HepG2 (cell line): ENCODE results near the gene NELFB. TPM values are rescaled to one million over a fixed set of nuclear protein-coding genes. Genes with fewer than 3 reads are reported as not detected.

ENCODE experiments used
- ATF5 ChIP-seq: sonication (generic); formaldehyde crosslinking; IDR thresholded peaks from 2 replicates; pipeline ENCODE4 v1.4.0; 2020; ENCODE audit warnings: mild to moderate bottlenecking, low read depth, missing genetic modification reagents
- FOSL1 ChIP-seq: sonication (generic); formaldehyde crosslinking; IDR thresholded peaks from 2 replicates; pipeline ENCODE4 v1.9.0; 2021; ENCODE audit warnings: missing genetic modification reagents, borderline replicate concordance
- FOXO1 ChIP-seq: sonication (generic); formaldehyde crosslinking; IDR thresholded peaks from 2 replicates; pipeline ENCODE4 v1.4.0; 2020; ENCODE audit warnings: missing genetic modification reagents
- IKZF5 ChIP-seq: IDR thresholded peaks from 2 replicates; pipeline ENCODE4 v1.6.1; 2018; ENCODE audit warnings: missing genetic modification reagents, mild to moderate bottlenecking, missing compliant biosample characterization
- LRRFIP1 ChIP-seq: sonication (generic); formaldehyde crosslinking; conservative IDR thresholded peaks from 2 replicates; pipeline ENCODE4 v1.4.0; 2020; ENCODE audit warnings: missing genetic modification reagents
- MBNL3 ChIP-seq: fragments of 250-450 bp; sonication (Bioruptor Pico); conservative IDR thresholded peaks from 2 replicates; pipeline ENCODE4 v1.8.0; 2022; ENCODE audit warnings: mild to moderate bottlenecking, inconsistent platforms
- NFKBIZ ChIP-seq: IDR thresholded peaks from 2 replicates; pipeline ENCODE4 v1.6.1; 2018; ENCODE audit warnings: missing genetic modification reagents, missing compliant biosample characterization
- RORA ChIP-seq: sonication (generic); formaldehyde crosslinking; IDR thresholded peaks from 2 replicates; pipeline ENCODE4 v1.5.0; 2020; ENCODE audit warnings: mild to moderate bottlenecking, missing genetic modification reagents, moderate library complexity
- TP53 ChIP-seq: sonication (generic); formaldehyde crosslinking; conservative IDR thresholded peaks from 2 replicates; pipeline ENCODE4 v1.4.0; 2020; ENCODE audit warnings: missing genetic modification reagents
- YEATS4 ChIP-seq: sonication (generic); formaldehyde crosslinking; IDR thresholded peaks from 2 replicates; pipeline ENCODE4 v1.4.0; 2020; ENCODE audit warnings: missing genetic modification reagents, borderline replicate concordance
- ZNF260 ChIP-seq: sonication (generic); formaldehyde crosslinking; IDR thresholded peaks from 2 replicates; pipeline ENCODE4 v1.4.0; 2020; ENCODE audit warnings: missing genetic modification reagents, low read depth, mild to moderate bottlenecking, borderline replicate concordance
- ZNF441 ChIP-seq: sonication (generic); formaldehyde crosslinking; IDR thresholded peaks from 2 replicates; pipeline ENCODE4 v1.7.0; 2021; ENCODE audit warnings: missing genetic modification reagents, borderline replicate concordance
- ZNF605 ChIP-seq: sonication (generic); formaldehyde crosslinking; IDR thresholded peaks from 2 replicates; pipeline ENCODE4 v1.8.0; 2022; ENCODE audit warnings: mild to moderate bottlenecking, missing genetic modification reagents
- polyA plus RNA-seq, 8 experiments: library from polyadenylated mRNA; depleted of rRNA in 3 of 8; stranded (reverse) in 7 of 8; unstranded in 1 of 8; fragments of >200 nt; fragmentation: Illumina TruSeq in 4 of 8; extraction: Trizol in 4 of 8; gene quantifications; 2 replicates each; pipeline versions ENCODE4 v1.2.1 to v1.2.3, GENCODE V29; 2011 to 2016; ENCODE audit warnings: low read depth in 4 of 8, missing spikeins in 1 of 8, mixed read lengths in 1 of 8; ENCODE audit not compliant: insufficient read depth in 1 of 8
- total RNA-seq, 5 experiments: library from RNA; depleted of rRNA; stranded (reverse); fragments of >200 nt; fragmentation: Illumina TruSeq; extraction: Trizol; gene quantifications; 2 replicates each; pipeline ENCODE4 v1.2.3, GENCODE V29; 2016; ENCODE audit warnings: low read depth in 1 of 5
- TF ChIP-seq, protein P1 (sequence below): sonication (generic); formaldehyde crosslinking; conservative IDR thresholded peaks from 2 replicates; pipeline ENCODE4 v1.4.0; 2020; ENCODE audit warnings: missing genetic modification reagents
- TF ChIP-seq, protein P2 (sequence below): sonication (generic); formaldehyde crosslinking; IDR thresholded peaks from 2 replicates; pipeline ENCODE4 v1.4.0; 2020; ENCODE audit warnings: missing genetic modification reagents
- TF ChIP-seq, protein P3 (sequence below): sonication (generic); formaldehyde crosslinking; IDR thresholded peaks from 2 replicates; pipeline ENCODE4 v1.4.0; 2020; ENCODE audit warnings: mild to moderate bottlenecking, missing genetic modification reagents
- TF ChIP-seq, protein P4 (sequence below): sonication (generic); formaldehyde crosslinking; conservative IDR thresholded peaks from 2 replicates; pipeline ENCODE4 v1.8.0; 2022; ENCODE audit warnings: missing genetic modification reagents

Gene NELFB
- total and polyA plus RNA-seq, 2 of the 13 experiments (the other 11 are each of a cell fraction or from before 2014, with no cell fraction given): 26.5 to 45.8 TPM

GRCh38 chr9:137241490-137242268, 13.4 kb upstream of the NELFB start (continued):
- TF ChIP-seq, protein P1, sequence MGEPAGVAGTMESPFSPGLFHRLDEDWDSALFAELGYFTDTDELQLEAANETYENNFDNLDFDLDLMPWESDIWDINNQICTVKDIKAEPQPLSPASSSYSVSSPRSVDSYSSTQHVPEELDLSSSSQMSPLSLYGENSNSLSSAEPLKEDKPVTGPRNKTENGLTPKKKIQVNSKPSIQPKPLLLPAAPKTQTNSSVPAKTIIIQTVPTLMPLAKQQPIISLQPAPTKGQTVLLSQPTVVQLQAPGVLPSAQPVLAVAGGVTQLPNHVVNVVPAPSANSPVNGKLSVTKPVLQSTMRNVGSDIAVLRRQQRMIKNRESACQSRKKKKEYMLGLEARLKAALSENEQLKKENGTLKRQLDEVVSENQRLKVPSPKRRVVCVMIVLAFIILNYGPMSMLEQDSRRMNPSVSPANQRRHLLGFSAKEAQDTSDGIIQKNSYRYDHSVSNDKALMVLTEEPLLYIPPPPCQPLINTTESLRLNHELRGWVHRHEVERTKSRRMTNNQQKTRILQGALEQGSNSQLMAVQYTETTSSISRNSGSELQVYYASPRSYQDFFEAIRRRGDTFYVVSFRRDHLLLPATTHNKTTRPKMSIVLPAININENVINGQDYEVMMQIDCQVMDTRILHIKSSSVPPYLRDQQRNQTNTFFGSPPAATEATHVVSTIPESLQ: no peak
- no peak for TF ChIP-seq YEATS4 (CRISPR knock-in tag)
- TF ChIP-seq, protein P2, sequence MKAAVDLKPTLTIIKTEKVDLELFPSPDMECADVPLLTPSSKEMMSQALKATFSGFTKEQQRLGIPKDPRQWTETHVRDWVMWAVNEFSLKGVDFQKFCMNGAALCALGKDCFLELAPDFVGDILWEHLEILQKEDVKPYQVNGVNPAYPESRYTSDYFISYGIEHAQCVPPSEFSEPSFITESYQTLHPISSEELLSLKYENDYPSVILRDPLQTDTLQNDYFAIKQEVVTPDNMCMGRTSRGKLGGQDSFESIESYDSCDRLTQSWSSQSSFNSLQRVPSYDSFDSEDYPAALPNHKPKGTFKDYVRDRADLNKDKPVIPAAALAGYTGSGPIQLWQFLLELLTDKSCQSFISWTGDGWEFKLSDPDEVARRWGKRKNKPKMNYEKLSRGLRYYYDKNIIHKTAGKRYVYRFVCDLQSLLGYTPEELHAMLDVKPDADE (CRISPR knock-in tag): no peak
- peak; percentile 29; the same call in 1 of the 2 replicates for TF ChIP-seq ZNF441
- peak; percentile 16; the same call in 1 of the 2 replicates for TF ChIP-seq FOSL1
- TF ChIP-seq TP53 (CRISPR knock-in tag): no peak
- peak; percentile 30; the same call in 1 of the 2 replicates for TF ChIP-seq IKZF5 (CRISPR knock-in tag)
- no peak for TF ChIP-seq RORA (CRISPR knock-in tag)
- TF ChIP-seq MBNL3 (CRISPR knock-in tag): no peak
- TF ChIP-seq, protein P3, sequence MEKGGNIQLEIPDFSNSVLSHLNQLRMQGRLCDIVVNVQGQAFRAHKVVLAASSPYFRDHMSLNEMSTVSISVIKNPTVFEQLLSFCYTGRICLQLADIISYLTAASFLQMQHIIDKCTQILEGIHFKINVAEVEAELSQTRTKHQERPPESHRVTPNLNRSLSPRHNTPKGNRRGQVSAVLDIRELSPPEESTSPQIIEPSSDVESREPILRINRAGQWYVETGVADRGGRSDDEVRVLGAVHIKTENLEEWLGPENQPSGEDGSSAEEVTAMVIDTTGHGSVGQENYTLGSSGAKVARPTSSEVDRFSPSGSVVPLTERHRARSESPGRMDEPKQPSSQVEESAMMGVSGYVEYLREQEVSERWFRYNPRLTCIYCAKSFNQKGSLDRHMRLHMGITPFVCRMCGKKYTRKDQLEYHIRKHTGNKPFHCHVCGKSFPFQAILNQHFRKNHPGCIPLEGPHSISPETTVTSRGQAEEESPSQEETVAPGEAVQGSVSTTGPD (CRISPR knock-in tag): no peak
- TF ChIP-seq ZNF605 (CRISPR knock-in tag): peak; percentile 88
- no peak for TF ChIP-seq NFKBIZ (CRISPR knock-in tag)
- no peak for TF ChIP-seq LRRFIP1 (CRISPR knock-in tag)
- TF ChIP-seq, protein P4, sequence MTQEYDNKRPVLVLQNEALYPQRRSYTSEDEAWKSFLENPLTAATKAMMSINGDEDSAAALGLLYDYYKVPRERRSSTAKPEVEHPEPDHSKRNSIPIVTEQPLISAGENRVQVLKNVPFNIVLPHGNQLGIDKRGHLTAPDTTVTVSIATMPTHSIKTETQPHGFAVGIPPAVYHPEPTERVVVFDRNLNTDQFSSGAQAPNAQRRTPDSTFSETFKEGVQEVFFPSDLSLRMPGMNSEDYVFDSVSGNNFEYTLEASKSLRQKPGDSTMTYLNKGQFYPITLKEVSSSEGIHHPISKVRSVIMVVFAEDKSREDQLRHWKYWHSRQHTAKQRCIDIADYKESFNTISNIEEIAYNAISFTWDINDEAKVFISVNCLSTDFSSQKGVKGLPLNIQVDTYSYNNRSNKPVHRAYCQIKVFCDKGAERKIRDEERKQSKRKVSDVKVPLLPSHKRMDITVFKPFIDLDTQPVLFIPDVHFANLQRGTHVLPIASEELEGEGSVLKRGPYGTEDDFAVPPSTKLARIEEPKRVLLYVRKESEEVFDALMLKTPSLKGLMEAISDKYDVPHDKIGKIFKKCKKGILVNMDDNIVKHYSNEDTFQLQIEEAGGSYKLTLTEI (CRISPR knock-in tag): no peak
- TF ChIP-seq ZNF260 (CRISPR knock-in tag): no peak
- TF ChIP-seq ATF5: 0 out of 2 replicates have a peak, but pooled peaks have one; percentile 33
- no peak for TF ChIP-seq FOXO1 (CRISPR knock-in tag)
